Measurements from ENCODE around the gene CCZ1B.
"Not testable (repeated sequence)": the region's sequence is repeated elsewhere in the genome, so short reads cannot be mapped to it uniquely, and the experiment has no call there.

- TF ChIP-seq CTCF (conservative IDR thresholded peaks at IDR 0.05 in 1 of 2, IDR thresholded peaks at IDR 0.05 in 1 of 2; ENCODE audit: extremely low read depth in 1 of 2, insufficient read depth in 1 of 2, low read depth in 1 of 2, low read length in 2 of 2); EZH2 (IDR thresholded peaks at IDR 0.05; ENCODE audit: borderline replicate concordance, low read length): not testable (repeated sequence)
Measured at GRCh38 chr7:6864188-6864587, 38.1 kb upstream of the CCZ1B start.
